A204.1 (cell line): ENCODE data around the gene LRP4.

Experiments
- FAIRE-seq: peaks from 2 replicates; lab custom pipeline; 2012; peaks lifted over from hg19 to GRCh38; lab: Jason Lieb, UNC

Gene LRP4

DNA sequence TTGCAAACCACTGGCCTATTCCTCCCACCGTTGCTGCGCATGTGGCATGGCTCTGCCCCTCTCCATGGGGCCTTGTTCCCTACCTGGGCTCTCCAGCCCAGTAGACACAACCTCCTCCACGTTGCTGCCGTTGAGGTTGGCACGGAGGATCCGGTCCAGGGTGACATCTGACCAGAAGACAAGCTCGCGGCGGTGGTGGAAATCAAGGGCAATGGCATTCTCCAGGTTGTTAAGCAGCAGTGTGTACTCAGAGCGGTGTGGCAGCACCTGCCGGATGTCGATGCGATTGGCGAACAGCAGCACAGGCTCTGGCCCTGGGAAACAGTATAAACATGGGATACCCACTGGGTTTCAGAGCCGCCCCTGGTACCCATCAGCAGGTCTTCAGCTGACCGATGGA lies 23.8 kb downstream of the LRP4 start:
- FAIRE-seq, result no peak

GRCh38 chr11:46892838-46893237 lies 25.5 kb downstream of the LRP4 start:
- FAIRE-seq, result no peak

DNA sequence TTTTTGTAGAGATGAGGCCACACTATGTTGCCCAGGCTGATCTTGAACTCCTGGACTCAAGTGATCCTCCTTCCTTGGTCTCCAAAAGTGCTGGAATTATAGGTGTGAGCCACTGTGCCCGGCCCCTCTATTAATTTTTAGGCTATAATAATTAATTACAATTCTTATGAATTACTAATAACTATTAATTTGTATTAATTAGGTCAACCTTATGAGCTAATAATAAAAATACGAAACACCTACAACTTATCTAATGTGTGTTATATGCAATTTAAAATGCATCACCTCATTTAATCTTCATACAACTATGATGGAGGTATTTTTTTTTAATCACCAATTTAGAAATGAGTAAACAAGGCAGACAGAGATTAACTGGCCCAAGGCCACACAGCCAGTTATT lies 26.2 kb downstream of the LRP4 start:
- no peak for FAIRE-seq

GRCh38 chr11:46890665-46891064 lies 27.7 kb downstream of the LRP4 start:
- FAIRE-seq, result no peak

GRCh38 chr11:46889689-46890475 lies 28.5 kb downstream of the LRP4 start:
- peak; percentile 60 for FAIRE-seq

- FAIRE-seq, result no peak
These were observed 29.1 kb downstream of the LRP4 start for GRCh38 chr11:46889251-46889650.

GRCh38 chr11:46888636-46889035 lies 29.7 kb downstream of the LRP4 start:
- FAIRE-seq, result no peak

DNA sequence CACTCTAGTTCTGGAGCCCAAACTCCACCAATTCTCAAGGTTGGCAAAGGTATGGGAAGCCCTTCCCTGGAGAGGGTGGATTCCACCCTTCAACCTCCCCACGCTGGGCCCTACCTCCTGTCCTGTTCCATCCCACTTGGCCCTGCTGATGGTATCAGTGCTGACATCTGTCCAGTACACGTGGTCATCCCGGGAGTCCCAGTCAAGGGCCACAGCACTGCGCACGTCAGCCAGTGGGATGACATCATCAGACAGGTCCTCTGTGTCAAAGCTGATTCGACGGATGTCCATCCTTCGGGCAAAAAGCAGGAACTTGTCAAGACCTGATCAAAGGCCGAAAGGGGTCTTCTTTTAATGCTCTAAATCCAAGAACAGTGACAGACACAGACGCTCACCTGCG lies 32.1 kb downstream of the LRP4 start:
- no peak for FAIRE-seq

DNA sequence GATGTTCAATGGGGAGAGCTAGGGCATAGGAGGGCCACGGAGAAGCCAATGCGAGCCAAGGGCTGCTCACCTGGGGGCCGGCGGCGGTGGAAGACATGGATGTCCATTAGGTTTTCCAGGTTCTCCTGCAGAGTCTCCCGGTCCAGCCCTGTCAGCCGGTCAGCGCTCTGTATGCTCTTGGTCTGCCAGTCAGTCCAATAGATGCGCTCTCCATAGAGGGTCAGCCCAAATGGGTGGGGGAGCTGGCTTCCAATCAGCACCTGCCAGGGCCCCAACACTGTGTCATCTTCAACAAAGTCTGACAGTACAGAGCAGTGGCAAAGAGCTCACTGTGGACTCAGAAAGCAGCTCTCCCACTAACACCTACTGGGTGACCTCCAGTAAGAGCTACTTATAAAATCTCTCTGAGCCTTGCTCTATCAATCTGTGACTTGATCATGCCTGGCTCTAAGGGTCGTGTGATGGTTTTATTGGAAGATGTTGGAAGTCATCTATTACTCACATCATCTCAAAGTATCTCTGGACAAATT lies 39.2 kb downstream of the LRP4 start:
- FAIRE-seq, result no peak

- FAIRE-seq, result no peak
These were observed 40.8 kb downstream of the LRP4 start for GRCh38 chr11:46877580-46877979.

DNA sequence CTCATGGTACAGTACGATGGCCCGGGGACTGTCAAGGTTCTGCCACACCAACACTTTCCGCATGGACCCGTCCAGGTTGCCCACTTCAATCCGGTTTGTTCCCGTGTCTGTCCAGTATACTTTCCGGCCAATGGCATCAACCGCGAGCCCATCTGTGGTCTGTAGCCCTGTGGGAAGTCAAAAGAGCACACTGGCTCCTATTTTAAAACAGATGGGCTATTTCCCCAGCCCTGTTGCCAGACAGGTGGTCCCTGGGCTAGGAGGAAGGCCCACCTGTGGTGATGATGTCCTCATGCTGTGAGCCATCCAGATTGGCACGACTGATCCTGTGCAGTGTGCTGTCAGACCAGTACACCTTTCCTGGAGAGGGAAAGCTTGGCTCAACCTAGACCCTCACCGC lies 41.9 kb downstream of the LRP4 start:
- no peak for FAIRE-seq

DNA sequence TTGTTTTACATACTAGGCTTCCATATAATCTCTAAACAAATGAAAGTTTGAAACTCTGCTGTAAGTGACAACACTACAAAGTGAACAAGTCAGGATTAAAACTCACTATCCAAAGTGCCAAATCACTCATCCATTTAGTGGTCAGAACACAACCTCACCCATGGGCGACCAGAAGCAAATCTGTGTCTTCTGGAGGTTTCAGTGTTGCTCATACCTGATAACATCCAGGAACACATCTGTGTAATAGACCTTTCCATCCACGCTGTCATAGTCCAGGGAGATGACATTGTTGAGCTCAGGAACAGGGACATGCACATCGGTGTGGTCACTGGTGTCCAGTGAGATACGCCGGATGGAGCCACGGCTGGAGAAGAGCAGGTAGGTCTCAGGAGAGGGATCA lies 43.8 kb downstream of the LRP4 start:
- FAIRE-seq, result no peak

DNA sequence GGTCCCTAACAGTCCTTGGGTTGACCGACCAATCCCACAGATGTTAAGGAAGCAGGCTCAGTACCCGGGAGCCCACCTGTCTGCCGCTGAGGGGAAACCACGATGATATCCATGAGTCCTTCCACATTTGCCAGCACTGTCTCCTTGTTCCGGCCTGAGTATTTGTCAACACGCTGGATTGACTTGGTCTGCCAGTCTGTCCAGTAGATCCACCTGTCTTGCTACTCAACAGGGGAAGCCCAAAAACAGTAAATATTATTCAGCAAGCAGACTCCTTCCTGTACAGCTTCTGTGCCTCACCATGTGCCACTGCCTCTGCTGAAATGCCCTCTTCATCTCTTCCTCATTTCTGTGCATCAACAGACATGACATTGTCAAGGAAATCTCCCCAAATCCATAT lies 49.4 kb downstream of the LRP4 start:
- FAIRE-seq, result no peak

- no peak for FAIRE-seq
These were observed 53.0 kb downstream of the LRP4 start for GRCh38 chr11:46865340-46865739.

DNA sequence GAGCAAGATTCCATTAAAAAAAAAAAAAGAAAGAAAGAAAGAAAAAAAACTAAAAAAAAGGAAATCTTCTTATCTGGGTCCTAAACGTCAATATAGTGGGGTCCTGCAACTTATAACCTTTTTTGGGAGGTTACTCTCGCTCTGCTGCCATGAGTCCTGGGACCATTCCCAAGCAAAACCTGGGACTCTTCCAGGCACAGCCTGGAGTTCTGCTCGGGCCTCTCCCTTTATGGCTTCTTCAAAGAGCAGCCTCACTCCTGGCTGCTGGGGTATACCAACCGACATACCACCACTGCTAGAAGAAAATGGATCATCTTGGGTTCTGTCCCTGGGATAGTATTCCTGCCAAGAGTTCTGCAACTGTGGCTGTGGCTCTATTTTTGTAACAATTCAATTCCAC lies 58.1 kb downstream of the LRP4 start:
- no peak for FAIRE-seq

DNA sequence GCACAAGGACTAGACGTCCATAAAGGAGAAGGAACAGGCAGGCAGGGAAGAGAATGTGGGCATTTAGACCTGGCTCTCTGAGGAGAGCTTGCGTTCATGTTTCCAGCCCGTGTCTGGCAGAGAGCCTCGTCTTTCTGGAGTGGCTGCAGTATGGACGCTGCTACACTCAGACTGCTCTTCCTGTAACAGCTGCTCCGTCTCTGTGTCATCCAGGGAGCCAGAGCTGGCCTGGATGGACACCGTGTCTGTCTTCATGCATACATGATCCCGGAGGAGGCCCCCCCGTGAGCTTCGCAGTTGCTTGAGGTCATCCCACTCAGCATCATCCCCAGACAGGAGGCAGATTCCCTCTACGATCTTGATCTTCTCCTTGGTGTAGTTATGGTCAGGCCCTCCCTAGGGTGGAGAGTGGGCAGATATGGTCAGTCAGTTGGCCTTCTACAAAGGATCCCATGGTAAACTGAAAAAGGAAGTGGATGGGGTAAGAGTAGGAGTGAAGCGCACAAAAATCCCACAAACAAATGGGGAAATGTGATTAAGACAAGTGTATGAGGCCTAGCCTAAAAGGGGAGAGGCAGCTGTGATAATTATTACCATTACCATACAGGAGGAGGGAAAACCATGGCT lies 59.3 kb downstream of the LRP4 start:
- FAIRE-seq, result no peak

- no peak for FAIRE-seq
These were observed 60.7 kb downstream of the LRP4 start for GRCh38 chr11:46857666-46858065.

- no peak for FAIRE-seq
These were observed 61.6 kb downstream of the LRP4 start for GRCh38 chr11:46856605-46857343.

- no peak for FAIRE-seq
These were observed 62.5 kb downstream of the LRP4 start for GRCh38 chr11:46855863-46856262.

GRCh38 chr11:46855167-46855566 lies 63.2 kb downstream of the LRP4 start:
- no peak for FAIRE-seq

GRCh38 chr11:46850829-46851380 lies 67.4 kb downstream of the LRP4 start:
- no peak for FAIRE-seq

DNA sequence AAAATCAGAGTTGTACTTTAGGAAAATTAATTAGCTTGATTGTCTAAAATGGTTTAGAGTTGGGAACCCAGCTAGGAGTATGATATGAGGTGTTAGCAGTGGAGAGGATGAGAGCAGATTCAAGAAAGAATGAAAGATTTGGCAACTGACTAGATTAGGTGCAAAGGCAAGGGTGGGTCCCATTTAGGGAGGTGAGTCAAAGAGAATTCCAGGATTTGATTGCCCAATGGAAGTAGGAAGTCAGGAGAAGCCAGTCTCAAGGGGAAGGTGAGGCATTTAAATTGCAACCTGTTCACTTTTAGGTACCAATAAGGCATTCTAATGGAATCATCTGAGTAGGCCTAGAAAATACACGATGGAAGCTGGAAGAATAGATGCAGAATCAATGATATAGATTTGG lies 68.7 kb downstream of the LRP4 start:
- FAIRE-seq, result no peak

- no peak for FAIRE-seq
These were observed 71.9 kb downstream of the LRP4 start for GRCh38 chr11:46846510-46846830.
